ENCODE results near the gene FNIP1.

The FNIP1 gene

GRCh38 chr5:131756942-131757341 lies 39.9 kb downstream of the FNIP1 start:
- H2BK15ac ChIP-seq (ENCODE audit: low read length) = no peak overlapping the region
- no peak overlapping the region for H3K18ac ChIP-seq (ENCODE audit: low read length)
- H3K23ac ChIP-seq (ENCODE audit: low read depth, low read length, poor library complexity) = no peak overlapping the region
- H3K79me1 ChIP-seq (ENCODE audit: low read depth, low read length) = no peaks in the 10 kb centered on the region
- H4K91ac ChIP-seq (ENCODE audit: low read depth, low read length, poor library complexity) = no peak overlapping the region
- no peak overlapping the region for H3K4me2 ChIP-seq (ENCODE audit: insufficient read depth, low read length, poor library complexity, severe bottlenecking)
- H4K8ac ChIP-seq (ENCODE audit: low read depth, low read length) = no peak overlapping the region
- H3K4ac ChIP-seq (ENCODE audit: low read length) = no peak overlapping the region
- H2AK5ac ChIP-seq (ENCODE audit: low read depth, low read length) = no peak overlapping the region
- H3K9ac ChIP-seq (ENCODE audit: low read depth, low read length, poor library complexity) = no peak overlapping the region
- H3K4me1 ChIP-seq (ENCODE audit: control insufficient read depth in 2 of 2, insufficient read depth in 1 of 2, low read depth in 1 of 2, low read length in 2 of 2) = no peaks in the 10 kb centered on the region
- no peaks in the 10 kb centered on the region for H3K9me3 ChIP-seq (replicated peaks in 1 of 2; ENCODE audit: control insufficient read depth in 2 of 2, insufficient read depth in 1 of 2, low read depth in 1 of 2, low read length in 2 of 2)
- H3K36me3 ChIP-seq (replicated peaks in 1 of 2; ENCODE audit: control insufficient read depth in 2 of 2, insufficient read depth in 2 of 2, low read length in 2 of 2) = no peaks in the 10 kb centered on the region
- DNase-seq (ENCODE audit: low spot score) = no peak
- H3K27me3 ChIP-seq (ENCODE audit: control insufficient read depth in 3 of 3, insufficient read depth in 3 of 3, low read depth in 1 of 3, low read length in 3 of 3) = no peaks in the 10 kb centered on the region
- no peak overlapping the region for H2BK12ac ChIP-seq (ENCODE audit: low read length)
- H3K27ac ChIP-seq (replicated peaks; ENCODE audit: low read length) = no peak overlapping the region
- no peak overlapping the region for H3K14ac ChIP-seq (ENCODE audit: low read length)
- no peak overlapping the region for H3K4me3 ChIP-seq (ENCODE audit: low read length in 2 of 2)
- no peak overlapping the region for H2BK5ac ChIP-seq (ENCODE audit: low read length)
- H2AFZ ChIP-seq (ENCODE audit: low read length) = no peak overlapping the region
- no CpG with 5 or more reads among the region's 1 CpG for WGBS, 2 donors (ENCODE audit: extremely low coverage in 2 of 2, insufficient read length in 2 of 2, insufficient replicate concordance in 1 of 2)
- H2BK120ac ChIP-seq (ENCODE audit: low read depth, low read length) = no peak overlapping the region

- no peak overlapping the region for H4K8ac ChIP-seq (ENCODE audit: low read depth, low read length)
- no peaks in the 10 kb centered on the region for H3K36me3 ChIP-seq (replicated peaks in 1 of 2; ENCODE audit: control insufficient read depth in 2 of 2, insufficient read depth in 2 of 2, low read length in 2 of 2)
- no peak for DNase-seq (ENCODE audit: low spot score)
- no peak overlapping the region for H3K9ac ChIP-seq (ENCODE audit: low read depth, low read length, poor library complexity)
- no peak overlapping the region for H2AK5ac ChIP-seq (ENCODE audit: low read depth, low read length)
- WGBS, 2 donors (ENCODE audit: extremely low coverage in 2 of 2, insufficient read length in 2 of 2, insufficient replicate concordance in 1 of 2) = no CpG with 5 or more reads among the region's 1 CpG
- no peak overlapping the region for H2BK15ac ChIP-seq (ENCODE audit: low read length)
- no peak overlapping the region for H4K91ac ChIP-seq (ENCODE audit: low read depth, low read length, poor library complexity)
- H3K4ac ChIP-seq (ENCODE audit: low read length) = no peak overlapping the region
- H3K4me3 ChIP-seq (ENCODE audit: low read length in 2 of 2) = no peak overlapping the region
- no peak overlapping the region for H2BK12ac ChIP-seq (ENCODE audit: low read length)
- no peaks in the 10 kb centered on the region for H3K4me1 ChIP-seq (ENCODE audit: control insufficient read depth in 2 of 2, insufficient read depth in 1 of 2, low read depth in 1 of 2, low read length in 2 of 2)
- no peak overlapping the region for H3K27ac ChIP-seq (replicated peaks; ENCODE audit: low read length)
- no peak overlapping the region for H2AFZ ChIP-seq (ENCODE audit: low read length)
- no peak overlapping the region for H2BK5ac ChIP-seq (ENCODE audit: low read length)
- H3K9me3 ChIP-seq (replicated peaks in 1 of 2; ENCODE audit: control insufficient read depth in 2 of 2, insufficient read depth in 1 of 2, low read depth in 1 of 2, low read length in 2 of 2) = no peaks in the 10 kb centered on the region
- H3K18ac ChIP-seq (ENCODE audit: low read length) = no peak overlapping the region
- H3K79me1 ChIP-seq (ENCODE audit: low read depth, low read length) = no peaks in the 10 kb centered on the region
- no peak overlapping the region for H3K14ac ChIP-seq (ENCODE audit: low read length)
- no peak overlapping the region for H2BK120ac ChIP-seq (ENCODE audit: low read depth, low read length)
- H3K23ac ChIP-seq (ENCODE audit: low read depth, low read length, poor library complexity) = no peak overlapping the region
- no peak overlapping the region for H3K4me2 ChIP-seq (ENCODE audit: insufficient read depth, low read length, poor library complexity, severe bottlenecking)
- no peaks in the 10 kb centered on the region for H3K27me3 ChIP-seq (ENCODE audit: control insufficient read depth in 3 of 3, insufficient read depth in 3 of 3, low read depth in 1 of 3, low read length in 3 of 3)
Observed at GRCh38 chr5:131754363-131754762, 42.5 kb downstream of the FNIP1 start.

GRCh38 chr5:131751506-131751905 lies 45.3 kb downstream of the FNIP1 start:
- Histone ChIP-seq H2BK120ac (ENCODE audit: low read depth, low read length) (no peak overlapping the region), H2BK12ac (ENCODE audit: low read length) (no peak overlapping the region), H2BK15ac (ENCODE audit: low read length) (no peak overlapping the region), H3K4me1 (ENCODE audit: control insufficient read depth in 2 of 2, insufficient read depth in 1 of 2, low read depth in 1 of 2, low read length in 2 of 2) (no peaks in the 10 kb centered on the region), H3K4me2 (ENCODE audit: insufficient read depth, low read length, poor library complexity, severe bottlenecking) (no peak overlapping the region), H3K18ac (ENCODE audit: low read length) (no peak overlapping the region), H2AFZ (ENCODE audit: low read length) (no peak overlapping the region), H3K79me1 (ENCODE audit: low read depth, low read length) (peaks cover 3% of the 10 kb centered on the region), H3K9ac (ENCODE audit: low read depth, low read length, poor library complexity) (no peak overlapping the region), H3K23ac (ENCODE audit: low read depth, low read length, poor library complexity) (no peak overlapping the region), H3K27me3 (ENCODE audit: control insufficient read depth in 3 of 3, insufficient read depth in 3 of 3, low read depth in 1 of 3, low read length in 3 of 3) (no peaks in the 10 kb centered on the region), H4K91ac (ENCODE audit: low read depth, low read length, poor library complexity) (no peak overlapping the region), H3K27ac (replicated peaks; ENCODE audit: low read length) (no peak overlapping the region), H3K4me3 (ENCODE audit: low read length in 2 of 2) (no peak overlapping the region), H3K9me3 (replicated peaks in 1 of 2; ENCODE audit: control insufficient read depth in 2 of 2, insufficient read depth in 1 of 2, low read depth in 1 of 2, low read length in 2 of 2) (no peaks in the 10 kb centered on the region), H4K8ac (ENCODE audit: low read depth, low read length) (no peak overlapping the region), H3K14ac (ENCODE audit: low read length) (no peak overlapping the region), H3K36me3 (replicated peaks in 1 of 2; ENCODE audit: control insufficient read depth in 2 of 2, insufficient read depth in 2 of 2, low read length in 2 of 2) (no peaks in the 10 kb centered on the region), H2BK5ac (ENCODE audit: low read length) (no peak overlapping the region), H3K4ac (ENCODE audit: low read length) (no peak overlapping the region), H2AK5ac (ENCODE audit: low read depth, low read length) (no peak overlapping the region)
- no peak for DNase-seq (ENCODE audit: low spot score)
- WGBS, 2 donors (ENCODE audit: extremely low coverage in 2 of 2, insufficient read length in 2 of 2, insufficient replicate concordance in 1 of 2) = no CpG with 5 or more reads among the region's 2 CpGs

GRCh38 chr5:131749723-131750470 lies 46.9 kb downstream of the FNIP1 start:
- Histone ChIP-seq H2AFZ (ENCODE audit: low read length) (no peak overlapping the region), H2BK15ac (ENCODE audit: low read length) (no peak overlapping the region), H3K18ac (ENCODE audit: low read length) (no peak overlapping the region), H3K9ac (ENCODE audit: low read depth, low read length, poor library complexity) (no peak overlapping the region), H3K27ac (replicated peaks; ENCODE audit: low read length) (no peak overlapping the region), H3K4me3 (ENCODE audit: low read length in 2 of 2) (no peak overlapping the region), H3K27me3 (ENCODE audit: control insufficient read depth in 3 of 3, insufficient read depth in 3 of 3, low read depth in 1 of 3, low read length in 3 of 3) (no peaks in the 10 kb centered on the region), H3K36me3 (replicated peaks in 1 of 2; ENCODE audit: control insufficient read depth in 2 of 2, insufficient read depth in 2 of 2, low read length in 2 of 2) (no peaks in the 10 kb centered on the region), H4K91ac (ENCODE audit: low read depth, low read length, poor library complexity) (no peak overlapping the region), H2AK5ac (ENCODE audit: low read depth, low read length) (no peak overlapping the region), H3K23ac (ENCODE audit: low read depth, low read length, poor library complexity) (no peak overlapping the region), H3K4ac (ENCODE audit: low read length) (no peak overlapping the region), H3K4me1 (ENCODE audit: control insufficient read depth in 2 of 2, insufficient read depth in 1 of 2, low read depth in 1 of 2, low read length in 2 of 2) (no peaks in the 10 kb centered on the region), H4K8ac (ENCODE audit: low read depth, low read length) (no peak overlapping the region), H3K14ac (ENCODE audit: low read length) (no peak overlapping the region), H3K9me3 (replicated peaks in 1 of 2; ENCODE audit: control insufficient read depth in 2 of 2, insufficient read depth in 1 of 2, low read depth in 1 of 2, low read length in 2 of 2) (no peaks in the 10 kb centered on the region), H3K79me1 (ENCODE audit: low read depth, low read length) (peaks cover 5% of the 10 kb centered on the region), H2BK12ac (ENCODE audit: low read length) (no peak overlapping the region), H2BK120ac (ENCODE audit: low read depth, low read length) (no peak overlapping the region), H3K4me2 (ENCODE audit: insufficient read depth, low read length, poor library complexity, severe bottlenecking) (no peak overlapping the region), H2BK5ac (ENCODE audit: low read length) (no peak overlapping the region)
- WGBS, 2 donors (ENCODE audit: extremely low coverage in 2 of 2, insufficient read length in 2 of 2, insufficient replicate concordance in 1 of 2) = no CpG with 5 or more reads among the region's 7 CpGs
- DNase-seq (ENCODE audit: low spot score) = no peak
